Activated T-helper 17 cell treated with anti-CD3 and anti-CD28 coated beads, Interleukin-2, amount 50 U/mL, for 72 hours (primary cell): ENCODE measurements around the gene COL20A1. TPM values are rescaled to one million over a fixed set of nuclear protein-coding genes. Genes with fewer than 3 reads are reported as not detected.
A peak's percentile ranks its signal among the peaks of the same experiment; 100 is the strongest.

Experiments used
- ATAC-seq: fragments of 150-1000 bp; cut with Tn5 transposase; replicated peaks from 2 replicates; pipeline ENCODE4 v1.10.0; 2021; ENCODE audit warnings: mild to moderate bottlenecking, moderate library complexity
- H3K27ac Mint-ChIP-seq: one replicate; pipeline ENCODE4 v1.8.0; 2022; ENCODE audit warnings: mixed read lengths
- H3K27me3 Mint-ChIP-seq: one replicate; pipeline ENCODE4 v1.8.0; 2022; ENCODE audit warnings: mixed read lengths
- H3K36me3 Mint-ChIP-seq: one replicate; pipeline ENCODE4 v1.8.0; 2022; ENCODE audit warnings: low read depth, mild to moderate bottlenecking, mixed read lengths
- H3K4me1 Mint-ChIP-seq: one replicate; pipeline ENCODE4 v1.8.0; 2022; ENCODE audit warnings: mixed read lengths
- H3K4me3 Mint-ChIP-seq: one replicate; pipeline ENCODE4 v1.8.0; 2022; ENCODE audit warnings: mild to moderate bottlenecking, mixed read lengths
- H3K9me3 Mint-ChIP-seq: one replicate; pipeline ENCODE4 v1.8.0; 2022; ENCODE audit warnings: mixed read lengths
- total RNA-seq, 2 donors: library from RNA; stranded (reverse); gene quantifications; one replicate each; pipeline ENCODE4 v1.2.3, GENCODE V29; 2022

COL20A1 gene
- total RNA-seq, 2 donors from 2014 or later = 0.16 to 0.17 TPM

DNA sequence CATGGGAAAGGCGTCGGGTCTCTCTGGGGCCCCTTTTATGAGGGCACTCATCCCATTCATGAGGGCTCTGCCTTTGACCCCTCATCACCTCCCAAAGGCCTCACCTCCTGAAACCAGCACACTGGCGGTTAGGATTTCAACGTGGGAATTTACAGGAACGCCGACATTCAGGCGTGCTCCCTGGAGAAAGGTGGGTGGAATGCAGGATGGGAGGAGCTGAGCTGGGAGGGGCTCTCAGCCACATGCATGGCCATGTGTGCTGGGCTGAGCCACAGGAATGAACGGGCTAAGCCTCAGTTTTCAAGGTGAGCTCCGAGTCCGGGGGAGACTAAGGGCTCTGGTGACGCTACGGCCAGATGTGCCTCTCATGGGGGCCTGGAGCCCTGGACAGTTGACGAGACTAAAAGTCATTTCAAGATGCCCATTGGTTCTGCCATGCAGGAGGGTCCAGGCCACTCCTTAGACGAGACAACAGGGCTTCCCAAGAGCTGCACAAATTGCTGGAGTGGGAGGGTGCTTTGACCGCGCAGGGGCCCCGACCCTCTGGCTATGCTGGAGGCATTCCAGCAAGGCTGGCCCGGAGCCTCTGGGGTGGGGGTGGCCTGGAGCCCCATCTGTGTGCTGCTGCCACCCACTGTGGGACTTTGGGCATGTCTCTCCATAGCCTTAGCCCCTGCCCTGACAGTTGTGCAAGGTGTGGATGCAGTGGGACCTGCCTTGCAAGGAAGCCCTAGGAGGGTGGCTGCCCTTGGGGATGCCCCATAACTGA is 24.1 kb upstream of the COL20A1 start:
- peaks cover 9% of the 10 kb centered on the region for H3K4me1 Mint-ChIP-seq
- no peaks in the 10 kb centered on the region for H3K36me3 Mint-ChIP-seq
- ATAC-seq = no peak
- no peaks in the 10 kb centered on the region for H3K9me3 Mint-ChIP-seq
- no peak overlapping the region for H3K27ac Mint-ChIP-seq
- H3K4me3 Mint-ChIP-seq = no peak overlapping the region
- peaks cover 9% of the 10 kb centered on the region for H3K27me3 Mint-ChIP-seq

DNA sequence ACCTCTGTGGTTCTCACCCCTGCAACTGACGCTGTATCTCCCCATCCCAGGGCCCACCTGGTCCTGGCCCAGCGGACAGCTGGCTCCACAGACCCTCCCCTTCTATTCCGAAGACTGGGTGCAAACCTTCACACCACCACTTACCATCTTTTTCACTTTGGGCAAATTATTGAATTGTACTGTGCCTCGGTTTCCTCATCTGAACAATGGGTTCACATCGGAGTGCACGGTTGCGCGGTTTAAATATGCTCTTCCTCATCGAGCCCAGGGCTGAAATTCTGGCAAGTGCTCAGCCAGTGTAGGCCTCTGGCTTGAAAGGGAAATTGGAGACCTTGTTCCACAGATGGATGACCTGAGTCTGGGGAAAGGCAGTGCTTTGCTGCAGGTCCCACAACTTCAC is 23.3 kb upstream of the COL20A1 start:
- H3K4me3 Mint-ChIP-seq = no peak overlapping the region
- H3K27me3 Mint-ChIP-seq = peaks cover 6% of the 10 kb centered on the region
- ATAC-seq = no peak
- no peaks in the 10 kb centered on the region for H3K9me3 Mint-ChIP-seq
- no peaks in the 10 kb centered on the region for H3K36me3 Mint-ChIP-seq
- H3K27ac Mint-ChIP-seq = no peak overlapping the region
- H3K4me1 Mint-ChIP-seq = peaks cover 11% of the 10 kb centered on the region

DNA sequence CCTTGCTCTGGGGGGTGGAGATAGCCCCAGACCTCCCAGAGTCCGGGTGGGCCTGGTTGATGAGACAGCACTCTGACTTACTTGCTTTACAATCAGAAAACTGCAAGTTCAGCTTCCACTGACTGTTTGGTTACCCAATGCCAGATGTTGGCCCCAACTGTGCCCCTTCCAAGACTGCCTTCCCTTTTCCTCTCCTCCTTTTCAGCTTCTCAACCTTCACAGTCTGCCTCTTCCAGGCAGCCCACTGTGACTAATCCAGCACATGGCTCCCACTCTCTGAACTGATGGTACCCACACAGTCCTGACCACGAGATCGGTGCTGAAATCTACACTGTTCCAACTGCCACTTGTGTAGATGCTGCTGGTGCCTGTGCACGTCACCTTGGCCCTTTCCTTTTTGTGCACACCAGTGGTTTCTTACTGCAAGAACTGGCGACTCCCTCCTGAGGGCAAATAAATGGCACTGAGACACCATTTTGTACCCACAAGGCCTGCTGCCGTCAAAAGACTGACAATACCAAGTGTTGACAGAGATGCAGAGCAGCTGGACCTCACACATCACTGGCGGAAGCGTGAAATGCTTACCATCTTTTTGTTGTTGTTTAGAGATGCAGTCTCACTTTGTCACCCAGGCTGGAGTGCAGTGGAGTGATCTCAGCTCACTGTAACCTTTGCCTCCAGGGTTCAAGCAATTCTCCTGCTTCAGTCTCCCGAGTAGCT is 22.2 kb upstream of the COL20A1 start:
- Mint-ChIP-seq H3K27ac (no peak overlapping the region), H3K4me3 (peak overlapping the region; percentile 91), H3K9me3 (no peaks in the 10 kb centered on the region), H3K4me1 (peaks cover 11% of the 10 kb centered on the region), H3K36me3 (no peaks in the 10 kb centered on the region), H3K27me3 (peaks cover 5% of the 10 kb centered on the region)
- no peak for ATAC-seq

DNA sequence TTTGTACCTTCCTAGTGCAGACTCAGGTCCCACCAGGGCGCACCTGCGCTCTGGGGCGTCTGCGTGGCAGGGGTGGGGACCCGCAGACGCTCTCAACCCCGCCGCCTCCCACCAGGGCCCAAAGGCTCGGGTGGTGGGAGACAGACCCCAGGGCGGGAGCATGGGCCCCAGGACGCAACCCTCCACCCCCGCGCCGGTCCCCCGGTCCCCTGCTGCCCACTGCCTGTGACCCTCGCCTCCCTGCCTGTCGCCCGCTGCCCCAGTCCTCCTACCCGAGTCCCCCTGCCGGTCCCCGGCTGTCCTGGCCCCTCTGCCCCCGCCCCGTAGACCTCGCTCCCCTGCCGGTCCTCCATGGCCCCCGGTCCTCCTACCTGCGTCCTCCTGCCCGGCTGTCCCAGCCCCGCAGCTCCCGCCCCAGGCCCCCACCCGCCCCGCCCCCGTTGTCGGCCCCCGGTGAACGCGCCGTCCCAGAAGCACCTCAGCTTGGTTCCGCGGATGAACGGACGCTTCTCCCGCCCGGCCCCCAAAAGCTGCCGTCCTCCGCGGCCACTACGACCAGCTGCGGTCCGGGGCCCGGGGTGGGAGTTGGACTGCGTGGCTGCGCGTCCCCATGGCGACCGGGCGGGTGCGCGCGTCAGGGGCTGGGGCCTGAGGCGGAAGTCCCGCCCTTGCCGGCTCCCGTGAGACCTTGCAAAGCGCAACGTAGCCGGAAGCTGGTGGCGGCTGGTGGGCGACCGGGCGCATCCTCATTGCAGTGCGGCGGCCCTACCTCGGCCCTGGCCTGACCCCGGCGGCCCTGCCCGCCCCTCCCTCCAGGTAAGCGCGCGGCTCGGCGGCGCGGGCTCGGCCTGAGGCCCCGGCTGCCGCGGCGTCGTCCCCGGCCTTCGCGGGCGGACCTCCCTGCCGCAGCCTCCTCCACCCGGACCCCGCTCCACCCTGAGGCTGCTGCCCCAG is 20.6 kb upstream of the COL20A1 start, which contains the start of gene ARFGAP1:
Gene ARFGAP1 (plus strand): TSS at position 709 of the 954 bp plus-strand sequence. CDS start 2,768 bp downstream, outside the sequence.
- H3K27me3 Mint-ChIP-seq = no peaks in the 10 kb centered on the region
- H3K9me3 Mint-ChIP-seq = no peaks in the 10 kb centered on the region
- H3K36me3 Mint-ChIP-seq = peaks cover 15% of the 10 kb centered on the region
- H3K4me3 Mint-ChIP-seq = peak within 1 kb of the TSS; percentile 91
- H3K27ac Mint-ChIP-seq = peak within 1 kb of the TSS; percentile 95
- H3K4me1 Mint-ChIP-seq = peaks cover 11% of the 10 kb centered on the region
- peak; percentile 99 for ATAC-seq

DNA sequence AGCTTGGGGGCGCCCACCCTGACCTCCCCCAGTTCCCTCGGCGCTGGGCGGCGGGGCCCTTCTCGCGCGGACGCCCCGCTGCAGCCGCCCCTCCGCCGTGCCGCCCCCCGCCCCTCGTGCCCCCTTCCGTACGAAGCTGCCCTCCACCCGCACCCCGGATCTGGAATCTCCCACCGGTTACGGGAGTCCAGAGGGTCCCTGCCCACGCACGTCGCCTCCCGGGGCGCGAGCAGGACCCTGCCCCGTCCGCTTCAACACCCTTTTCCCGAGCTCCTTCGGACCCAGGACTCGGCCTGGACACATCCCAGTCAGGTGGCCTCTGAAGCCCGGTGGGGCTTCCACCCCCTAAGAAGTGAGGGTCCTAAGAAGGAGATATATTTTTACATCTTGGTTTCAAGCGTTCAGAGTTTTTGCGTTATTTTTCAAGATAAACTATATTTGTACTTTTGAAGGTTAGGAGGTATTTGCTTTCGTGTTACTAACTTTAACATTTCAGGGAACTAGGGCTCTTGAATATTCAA is 19.9 kb upstream of the COL20A1 start:
- Mint-ChIP-seq H3K27me3 (no peaks in the 10 kb centered on the region), H3K4me1 (peaks cover 11% of the 10 kb centered on the region), H3K36me3 (peaks cover 22% of the 10 kb centered on the region), H3K4me3 (peak overlapping the region; percentile 91), H3K27ac (peak overlapping the region; percentile 95), H3K9me3 (no peaks in the 10 kb centered on the region)
- no peak for ATAC-seq

DNA sequence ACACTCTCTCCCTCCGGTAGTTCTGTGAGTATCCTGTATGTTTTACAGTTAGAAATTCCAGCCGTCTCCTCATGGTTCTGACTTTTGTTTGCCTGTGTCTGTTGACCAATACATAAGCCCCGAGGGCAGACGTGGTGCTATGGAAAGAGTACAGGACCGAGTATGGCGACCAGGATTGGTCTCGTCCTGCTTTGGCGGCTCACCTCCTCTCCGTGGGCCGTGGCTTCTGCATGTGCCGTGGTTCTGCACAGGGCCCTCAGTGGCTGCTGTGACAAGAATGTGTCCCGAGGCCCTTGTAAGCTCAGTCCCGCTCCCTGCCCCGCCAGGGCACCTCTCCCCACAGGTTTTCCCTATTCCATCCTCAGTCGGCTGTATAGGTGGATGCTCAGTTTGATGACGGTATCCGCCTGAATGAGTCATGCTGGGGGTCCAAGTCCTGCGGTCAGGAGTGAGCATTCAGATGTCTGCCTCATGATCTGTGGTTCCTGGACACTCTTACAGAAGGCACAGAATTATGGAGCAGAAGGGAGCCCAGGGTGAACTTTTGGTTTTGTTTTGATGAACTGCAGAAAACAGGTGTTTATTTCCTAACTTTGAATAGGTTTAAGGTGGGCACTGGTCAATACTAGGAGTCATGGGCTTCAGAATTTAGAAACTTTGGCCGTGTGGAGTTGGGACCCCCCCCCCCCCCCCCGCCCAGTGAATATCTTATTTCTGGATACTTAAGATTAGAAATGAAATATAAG is 19.2 kb upstream of the COL20A1 start:
- Mint-ChIP-seq H3K27ac (peak overlapping the region; percentile 95), H3K4me3 (peak overlapping the region; percentile 91), H3K9me3 (no peaks in the 10 kb centered on the region), H3K36me3 (peaks cover 29% of the 10 kb centered on the region), H3K4me1 (peaks cover 11% of the 10 kb centered on the region), H3K27me3 (no peaks in the 10 kb centered on the region)
- no peak for ATAC-seq

DNA sequence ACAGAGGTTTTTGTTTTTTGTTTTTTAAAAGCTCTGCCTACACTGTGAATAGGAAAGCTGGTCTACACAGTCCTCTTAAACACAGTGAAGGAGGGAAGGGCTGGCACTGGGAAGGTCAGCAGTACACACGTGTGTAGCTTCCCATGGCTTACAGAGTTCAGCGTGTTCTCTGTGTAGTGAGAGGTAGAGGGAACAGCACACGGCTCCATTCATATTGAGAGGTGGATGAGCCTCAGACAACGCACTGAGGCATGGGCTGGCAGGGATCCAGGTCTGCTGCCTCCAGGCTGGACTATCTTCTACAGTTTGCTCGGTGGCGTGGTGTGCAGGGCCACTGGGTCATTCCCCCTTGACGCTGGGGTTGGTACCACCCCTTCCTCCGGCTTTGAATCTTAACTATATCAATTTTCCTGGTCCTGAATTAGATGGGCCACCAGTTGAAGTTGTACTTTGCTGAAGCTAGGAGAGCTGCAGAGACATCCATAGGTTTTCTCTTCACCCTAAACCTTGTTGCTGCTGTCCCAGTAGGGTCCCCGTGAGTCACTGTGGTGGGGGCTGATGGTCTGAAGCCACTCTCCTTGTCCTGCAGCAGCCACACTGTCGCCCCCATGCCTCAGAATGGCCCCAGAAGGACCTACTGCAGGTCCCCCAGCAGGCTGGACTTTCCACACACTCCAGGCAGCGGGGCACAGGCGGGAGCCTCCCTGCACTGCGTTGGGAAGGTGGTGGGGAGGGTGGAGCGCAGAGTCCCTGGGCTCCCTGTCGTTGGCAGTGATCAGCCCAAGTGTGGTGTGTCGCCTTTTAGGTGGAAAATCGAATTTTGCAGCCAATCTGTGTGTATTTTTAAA is 18.4 kb upstream of the COL20A1 start:
- H3K36me3 Mint-ChIP-seq = peaks cover 37% of the 10 kb centered on the region
- peak overlapping the region; percentile 91 for H3K4me3 Mint-ChIP-seq
- H3K27ac Mint-ChIP-seq = peak overlapping the region; percentile 54
- no peaks in the 10 kb centered on the region for H3K27me3 Mint-ChIP-seq
- no peak for ATAC-seq
- H3K4me1 Mint-ChIP-seq = peaks cover 11% of the 10 kb centered on the region
- no peaks in the 10 kb centered on the region for H3K9me3 Mint-ChIP-seq

DNA sequence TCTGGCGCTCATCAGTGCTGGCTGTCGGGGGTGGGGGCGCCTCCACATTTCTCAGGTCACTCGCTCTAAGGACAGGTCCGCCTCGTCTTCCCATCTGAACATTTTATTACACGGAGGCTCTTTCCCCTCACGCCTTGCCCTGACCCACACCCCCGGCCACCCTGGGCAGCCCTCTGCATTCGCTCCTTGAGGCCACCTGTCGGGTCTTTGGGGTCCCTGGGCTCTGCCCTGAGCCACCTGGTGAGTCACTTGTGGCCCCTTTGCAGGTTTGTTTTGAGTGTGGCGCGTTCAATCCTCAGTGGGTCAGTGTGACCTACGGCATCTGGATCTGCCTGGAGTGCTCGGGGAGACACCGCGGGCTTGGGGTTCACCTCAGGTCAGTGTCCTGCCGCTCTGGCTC is 17.2 kb upstream of the COL20A1 start:
- Mint-ChIP-seq H3K9me3 (no peaks in the 10 kb centered on the region), H3K36me3 (peaks cover 49% of the 10 kb centered on the region), H3K4me3 (no peak overlapping the region)

DNA sequence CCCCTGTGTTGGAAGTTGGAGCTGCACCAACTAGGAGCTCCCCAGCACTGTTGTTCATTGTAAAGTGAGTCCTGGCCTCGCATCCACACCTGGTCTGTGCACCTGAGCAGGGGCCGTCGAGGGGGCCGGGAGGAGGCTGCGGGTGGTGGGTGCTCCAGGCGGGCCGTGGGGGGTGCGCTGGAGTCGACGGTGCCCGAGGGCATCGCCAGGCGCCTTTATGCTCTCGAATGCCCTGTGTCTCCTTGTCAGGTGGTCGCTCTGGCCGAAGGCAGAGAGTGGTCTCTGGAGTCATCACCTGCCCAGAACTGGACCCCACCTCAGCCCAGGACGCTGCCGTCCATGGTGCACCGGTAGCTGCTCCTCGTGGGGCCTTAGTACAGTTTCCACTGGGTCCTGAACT is 16.0 kb upstream of the COL20A1 start:
- no peak for ATAC-seq
- H3K36me3 Mint-ChIP-seq = peaks cover 50% of the 10 kb centered on the region
- no peaks in the 10 kb centered on the region for H3K27me3 Mint-ChIP-seq
- peaks cover 6% of the 10 kb centered on the region for H3K4me1 Mint-ChIP-seq
- no peak overlapping the region for H3K4me3 Mint-ChIP-seq
- no peak overlapping the region for H3K27ac Mint-ChIP-seq
- H3K9me3 Mint-ChIP-seq = no peaks in the 10 kb centered on the region

More for the DNA sequence above, 17.2 kb upstream of the COL20A1 start:
- Mint-ChIP-seq H3K4me1 (peaks cover 11% of the 10 kb centered on the region), H3K27me3 (no peaks in the 10 kb centered on the region), H3K27ac (no peak overlapping the region)
- no peak for ATAC-seq

DNA sequence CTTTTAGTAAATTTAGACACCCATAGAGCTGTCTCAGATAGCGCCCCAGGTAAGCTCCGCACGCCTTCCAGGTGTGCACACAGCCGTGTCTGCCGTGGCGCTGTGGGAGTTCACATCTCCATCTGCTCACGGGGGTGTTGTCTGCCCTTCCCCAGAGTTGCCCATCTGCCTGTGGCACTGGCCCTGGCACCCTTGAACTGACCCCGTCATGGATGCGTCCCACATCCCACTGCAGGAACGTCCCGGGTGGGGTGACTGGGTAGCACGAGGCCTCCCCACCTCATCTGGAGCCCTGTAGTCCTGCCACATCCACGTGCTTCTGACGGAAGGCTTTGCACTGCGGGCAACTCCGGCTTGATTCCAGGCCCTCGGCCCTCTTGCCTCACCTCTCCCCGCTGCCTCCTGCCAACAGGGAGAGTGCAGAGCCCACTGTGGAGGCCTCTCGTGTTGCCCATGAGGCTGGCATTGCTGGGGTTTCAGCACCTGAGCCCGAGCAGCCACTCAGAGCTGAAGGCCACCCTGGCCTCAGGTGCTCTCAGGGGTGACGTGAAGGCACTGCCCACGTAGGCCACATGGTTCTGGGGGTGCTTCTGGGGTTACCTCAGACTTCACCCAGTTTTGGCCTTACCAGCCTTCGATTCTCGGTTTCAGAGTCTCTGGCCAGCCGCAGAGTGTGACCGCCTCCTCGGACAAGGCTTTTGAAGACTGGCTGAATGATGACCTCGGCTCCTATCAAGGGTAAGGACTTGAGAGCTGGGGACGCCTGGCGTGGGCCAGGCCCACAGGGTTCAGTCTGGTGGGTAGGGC is 15.3 kb upstream of the COL20A1 start:
- no peak for ATAC-seq
- no peaks in the 10 kb centered on the region for H3K9me3 Mint-ChIP-seq
- no peak overlapping the region for H3K4me3 Mint-ChIP-seq
- no peak overlapping the region for H3K27ac Mint-ChIP-seq
- H3K36me3 Mint-ChIP-seq = peaks cover 50% of the 10 kb centered on the region
- H3K27me3 Mint-ChIP-seq = no peaks in the 10 kb centered on the region
- peaks cover 6% of the 10 kb centered on the region for H3K4me1 Mint-ChIP-seq

DNA sequence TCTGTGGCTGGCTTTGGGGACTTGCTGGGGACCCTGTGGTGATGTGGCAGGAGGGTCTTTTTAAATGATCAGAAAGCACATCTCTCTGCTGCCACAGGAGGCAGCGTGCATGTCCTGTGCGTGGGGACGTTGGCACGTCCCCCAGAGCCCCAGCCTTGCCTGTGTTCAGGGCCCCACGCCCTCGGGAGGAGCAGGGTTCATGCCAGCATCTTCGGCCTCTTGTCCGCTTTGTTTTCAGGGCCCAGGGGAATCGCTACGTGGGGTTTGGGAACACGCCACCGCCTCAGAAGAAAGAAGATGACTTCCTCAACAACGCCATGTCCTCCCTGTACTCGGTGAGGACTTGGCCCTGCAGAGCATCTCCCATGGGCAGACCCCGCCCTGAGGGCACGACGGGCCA is 14.3 kb upstream of the COL20A1 start:
- no peak for ATAC-seq
- H3K4me1 Mint-ChIP-seq = peaks cover 3% of the 10 kb centered on the region
- no peak overlapping the region for H3K4me3 Mint-ChIP-seq
- H3K36me3 Mint-ChIP-seq = peaks cover 50% of the 10 kb centered on the region
- H3K27ac Mint-ChIP-seq = no peak overlapping the region
- H3K27me3 Mint-ChIP-seq = no peaks in the 10 kb centered on the region
- H3K9me3 Mint-ChIP-seq = no peaks in the 10 kb centered on the region

DNA sequence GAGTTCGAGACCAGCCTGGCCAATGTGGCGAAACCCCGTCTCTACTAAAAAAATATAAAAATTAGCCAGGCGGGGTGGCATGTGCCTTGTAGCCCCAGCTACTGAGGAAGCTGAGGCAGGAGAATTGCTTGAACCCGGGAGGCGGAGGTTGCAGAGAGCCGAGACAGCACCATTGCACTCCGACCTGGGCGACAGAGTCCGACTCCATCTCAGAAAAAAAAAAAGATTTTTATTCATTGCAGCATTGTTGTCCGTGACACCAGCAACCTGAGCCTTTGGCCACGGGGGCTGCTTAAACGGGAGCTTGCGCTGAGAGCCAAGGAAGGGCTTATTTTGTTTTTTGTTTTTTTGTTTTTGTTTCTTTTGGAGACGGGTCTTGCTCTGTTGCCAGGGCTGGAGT is 13.1 kb upstream of the COL20A1 start:
- Mint-ChIP-seq H3K9me3 (no peaks in the 10 kb centered on the region), H3K36me3 (peaks cover 50% of the 10 kb centered on the region), H3K4me1 (no peaks in the 10 kb centered on the region), H3K27ac (no peak overlapping the region), H3K4me3 (no peak overlapping the region), H3K27me3 (no peaks in the 10 kb centered on the region)
- no peak for ATAC-seq
